KBM-7 (cell line): ENCODE results near the gene PLD1.
"Not testable (repeated sequence)": the region's sequence is repeated elsewhere in the genome, so short reads cannot be mapped to it uniquely, and the experiment has no call there.

ENCODE experiments used
- DNase-seq: peaks from one replicate; pipeline ENCODE4 v3.0.0-alpha.2; 2015
- in situ Hi-C: fragments of 300-500 bp; cut with MboI; formaldehyde crosslinking; loops from 2 replicates; pipeline ENCODE4 v1.14.3; 2020; ENCODE audit warnings: low sequenced_read_pairs, low pct_unique_long_range_greater_than_20kb, mixed read lengths

Gene PLD1

DNA sequence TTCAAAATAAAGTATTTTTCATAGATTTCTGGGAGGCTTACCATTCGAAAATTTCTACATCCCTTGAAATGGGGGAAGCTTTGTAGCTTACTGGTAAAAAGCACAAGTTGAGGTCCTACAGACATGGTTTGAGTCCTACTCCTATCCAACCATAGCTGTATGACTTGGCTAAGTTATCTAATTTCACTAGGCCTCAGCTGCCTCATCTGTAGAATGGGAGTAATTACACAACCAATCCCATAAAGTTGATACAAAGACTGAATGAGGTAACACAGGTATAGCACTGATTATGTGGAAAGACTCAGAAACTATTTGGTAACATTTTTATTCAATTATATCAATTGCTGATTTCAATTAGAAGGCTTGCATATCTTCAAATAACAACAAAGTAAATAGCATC lies 157.4 kb downstream of the PLD1 start:
- DNase-seq: no peak
- in situ Hi-C loops: no loop called here

DNA sequence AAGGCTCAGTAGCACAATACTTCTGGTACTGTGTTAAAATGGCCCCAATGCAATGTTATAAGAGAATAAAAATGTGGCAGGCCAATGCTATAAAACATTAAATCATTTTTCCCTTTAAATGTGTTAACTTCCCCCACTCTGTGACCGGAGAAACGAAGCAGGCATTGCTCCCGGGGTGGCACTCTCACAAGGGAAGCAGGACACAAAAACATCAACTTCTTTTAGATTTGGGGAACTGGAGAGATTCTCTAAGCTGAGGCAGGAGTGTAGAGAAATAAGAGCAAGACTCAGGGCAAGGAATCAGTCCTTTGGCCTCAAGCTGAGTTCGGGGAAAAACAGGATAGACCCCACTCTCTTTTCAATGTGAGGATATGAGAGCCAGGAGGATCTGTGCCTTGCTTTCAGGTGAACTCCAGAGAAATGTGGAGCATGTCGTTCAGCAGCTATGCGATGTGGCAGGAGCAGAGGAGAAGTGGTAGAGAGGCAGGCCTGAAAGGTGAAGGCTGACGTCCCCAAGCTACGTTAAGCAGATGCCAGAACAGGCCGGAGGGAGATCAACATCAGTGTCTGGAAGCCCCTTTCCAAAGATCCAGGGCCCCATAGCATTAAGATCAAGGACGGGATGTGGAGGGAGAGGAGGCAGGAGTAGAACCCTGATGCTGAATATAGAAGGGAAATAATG lies 160.2 kb downstream of the PLD1 start:
- no peak for DNase-seq
- in situ Hi-C loops: no loop called here

DNA sequence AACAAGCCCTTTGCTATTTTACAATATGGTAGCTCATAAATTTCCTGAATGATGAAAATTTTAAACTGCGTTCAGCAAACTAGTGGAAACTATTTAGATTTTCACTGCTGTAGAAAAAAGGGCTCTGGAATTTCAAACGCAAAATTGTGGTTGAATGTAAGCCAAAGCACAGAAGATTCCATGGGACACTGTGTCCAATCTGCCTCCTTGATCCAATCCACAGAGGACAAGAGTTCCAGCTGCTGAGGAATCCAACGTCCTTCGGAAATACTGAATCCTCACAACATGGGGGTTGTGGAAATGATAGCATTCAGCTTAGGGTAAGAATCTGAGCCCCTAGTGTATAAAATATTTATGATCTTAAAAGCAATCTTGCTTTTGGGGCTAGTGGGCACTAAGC lies 161.0 kb downstream of the PLD1 start:
- DNase-seq: no peak
- in situ Hi-C loops: no loop called here

DNA sequence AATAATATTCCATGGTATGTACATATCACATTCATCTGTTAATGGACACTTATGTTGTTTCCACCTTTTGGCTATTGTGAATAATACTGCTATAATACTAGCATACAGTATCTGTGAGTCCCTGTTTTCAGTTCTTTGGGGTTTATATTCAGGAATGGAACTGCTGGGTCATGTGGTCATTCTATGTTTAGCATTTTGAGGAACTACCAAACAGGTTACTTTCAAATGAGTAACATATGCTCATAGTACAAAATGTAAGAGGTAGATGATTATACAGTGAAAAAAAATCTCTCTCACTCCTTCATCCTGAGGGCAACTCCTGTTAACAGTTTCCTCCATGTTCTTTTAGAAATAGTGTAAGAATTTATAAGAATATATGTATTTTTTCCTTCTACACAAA lies 162.2 kb downstream of the PLD1 start:
- in situ Hi-C loops: no loop called here
- no peak for DNase-seq

DNA sequence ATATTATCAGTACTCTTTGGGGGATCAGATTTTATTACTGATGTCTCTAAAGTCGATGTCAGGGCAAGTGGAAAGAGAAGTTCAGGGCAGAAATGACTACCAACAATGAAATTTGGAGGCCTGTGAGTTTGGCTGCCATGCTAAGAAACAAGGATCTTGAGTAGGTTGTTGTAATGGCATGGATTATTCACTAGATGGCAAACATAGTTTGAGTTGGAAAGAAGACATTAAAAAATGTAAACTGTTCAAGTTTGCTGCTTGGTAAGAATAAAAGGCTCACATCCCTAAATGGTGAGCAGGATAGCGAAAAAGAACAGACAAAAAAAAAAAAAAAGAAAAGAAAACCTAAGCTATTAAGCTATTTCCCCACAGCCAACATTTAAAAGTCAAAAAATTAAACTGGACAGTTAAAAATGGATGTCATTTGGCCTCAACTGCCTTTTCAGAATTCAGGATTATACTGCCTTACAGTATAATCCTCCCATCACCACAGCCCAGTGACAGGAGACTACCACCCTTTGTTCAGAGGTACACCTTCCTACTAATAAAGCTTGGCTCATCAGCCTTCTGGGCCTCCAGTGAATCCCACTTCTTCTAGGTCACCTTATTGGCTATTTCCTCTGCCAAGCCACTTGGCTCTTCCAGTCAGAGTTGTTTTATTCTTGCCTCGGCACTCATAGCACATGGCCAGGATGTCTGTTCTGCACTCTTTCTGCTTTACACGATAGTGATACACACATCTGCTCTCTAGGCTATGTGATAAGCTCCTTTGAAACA lies 163.7 kb downstream of the PLD1 start:
- peak; percentile 62 for DNase-seq
- in situ Hi-C loops: no loop called here

DNA sequence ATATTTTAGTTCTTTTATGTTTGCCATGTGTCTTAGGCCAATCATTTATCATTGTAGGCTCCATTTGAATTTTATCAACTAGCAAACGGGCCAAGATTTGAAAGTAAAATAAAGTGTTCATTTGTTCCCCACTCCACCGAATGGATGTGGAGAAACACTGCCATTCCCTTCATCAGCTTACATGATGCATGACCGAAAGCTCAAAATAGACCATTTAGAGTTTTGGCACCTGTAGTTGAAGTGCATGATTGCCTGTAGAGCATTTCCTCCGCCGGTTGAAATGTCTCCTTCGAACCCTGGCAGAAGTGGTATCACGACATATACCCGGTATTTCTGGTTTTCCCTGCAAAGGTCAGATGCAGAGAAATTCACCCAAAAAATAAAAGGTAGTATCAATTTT lies 165.6 kb downstream of the PLD1 start:
- no peak for DNase-seq
- in situ Hi-C loops: no loop called here

DNA sequence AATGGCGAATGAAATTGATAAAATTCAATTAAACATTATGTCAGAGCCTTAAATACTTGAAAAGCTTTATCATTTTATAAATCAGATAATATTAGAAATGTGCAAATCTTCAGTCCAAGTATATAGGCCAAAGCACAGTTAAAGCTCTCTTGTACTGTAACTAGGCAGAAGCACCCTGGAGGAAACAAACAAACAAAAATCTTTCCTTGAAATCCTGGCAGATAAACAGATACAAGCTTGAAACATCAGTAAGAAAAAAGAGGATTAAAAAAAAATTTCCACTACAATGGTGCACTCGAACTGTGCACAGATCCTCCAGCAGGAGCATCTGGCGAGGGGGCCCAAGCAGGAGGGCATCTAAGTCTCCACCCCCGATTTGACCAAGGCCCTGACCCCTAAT lies 166.6 kb downstream of the PLD1 start:
- DNase-seq: no peak
- in situ Hi-C loops: no loop called here

DNA sequence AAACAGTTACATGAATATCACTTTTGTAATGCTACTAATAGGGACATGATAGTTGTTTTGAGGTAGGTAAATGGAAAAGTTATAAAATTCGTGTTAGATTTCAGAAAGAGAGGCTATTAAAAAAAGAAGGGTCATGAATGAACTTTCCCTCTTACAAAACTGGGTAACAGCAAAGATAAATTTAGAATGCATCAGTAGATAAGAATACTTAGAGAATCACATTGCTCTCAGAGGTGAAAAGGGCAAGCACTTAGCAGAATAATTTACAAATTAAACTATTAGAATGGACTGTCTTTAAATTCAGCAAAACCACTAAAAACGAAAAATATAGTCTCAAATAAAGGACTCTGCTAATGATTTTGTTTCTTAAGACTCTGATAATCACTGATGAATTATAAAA lies 167.2 kb downstream of the PLD1 start:
- in situ Hi-C loops: no loop called here
- DNase-seq: no peak

DNA sequence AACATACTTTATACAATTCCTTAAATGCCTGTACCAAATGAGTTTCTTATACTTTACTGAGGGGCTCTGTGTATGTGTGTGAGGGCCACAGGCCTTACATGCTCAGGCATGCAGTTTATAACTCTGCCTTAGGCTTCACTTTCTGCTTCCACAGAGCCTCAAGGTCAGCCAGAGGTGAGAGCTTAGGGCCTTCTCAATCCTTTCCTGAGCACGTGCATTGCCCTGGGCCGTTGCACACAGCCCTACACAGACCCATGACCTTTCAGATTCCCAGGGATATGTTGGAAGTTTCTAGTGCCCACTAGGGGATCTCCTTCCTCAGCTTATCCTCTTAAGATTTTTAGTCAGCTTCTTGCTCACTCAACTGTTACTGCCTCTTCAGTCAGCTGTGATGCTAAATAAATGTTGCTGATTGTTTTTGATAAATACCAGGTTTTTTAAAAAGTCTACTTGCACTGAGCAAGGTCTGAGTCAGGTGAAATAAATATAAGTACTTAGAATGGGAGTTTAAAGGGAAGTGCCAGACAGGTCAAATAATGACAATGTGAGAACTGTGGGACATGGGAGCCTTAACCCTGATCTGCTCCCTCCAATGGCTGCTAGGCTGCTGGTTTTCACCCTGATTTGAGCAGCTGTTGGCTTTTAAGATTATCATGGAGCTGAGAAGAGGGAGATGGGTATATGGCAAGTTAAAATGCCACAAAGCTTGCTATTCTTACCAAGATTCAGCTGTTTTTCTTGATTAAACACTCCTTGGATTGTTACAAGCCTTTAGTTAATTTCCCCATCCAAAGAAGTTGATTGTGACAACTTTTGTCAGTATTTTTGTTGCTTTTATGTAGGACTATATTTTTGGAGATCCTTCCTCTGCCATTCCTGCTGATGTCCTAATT lies 169.5 kb downstream of the PLD1 start:
- in situ Hi-C loops: no loop called here

DNA sequence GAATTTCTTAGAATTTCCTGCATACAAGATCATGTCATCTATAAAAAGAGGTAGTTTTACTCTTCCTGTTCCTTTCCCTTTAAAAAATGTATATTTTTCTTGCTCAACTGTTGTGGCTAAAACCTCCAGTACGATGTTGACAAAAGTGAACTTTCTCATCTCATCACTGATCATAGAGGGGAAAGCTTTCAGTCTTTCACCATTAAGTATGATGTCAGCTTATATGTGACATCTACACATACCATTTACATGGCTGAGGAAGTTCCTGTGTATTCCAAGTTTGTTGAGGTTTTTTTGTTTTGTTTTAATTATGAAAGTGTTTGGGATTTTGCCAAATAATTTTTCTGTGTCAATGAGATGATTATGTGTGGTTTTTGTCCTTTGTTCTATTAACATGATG lies 173.6 kb downstream of the PLD1 start:
- DNase-seq: no peak
- in situ Hi-C loops: no loop called here

More for the DNA sequence above, 169.5 kb downstream of the PLD1 start:
- DNase-seq: no peak

DNA sequence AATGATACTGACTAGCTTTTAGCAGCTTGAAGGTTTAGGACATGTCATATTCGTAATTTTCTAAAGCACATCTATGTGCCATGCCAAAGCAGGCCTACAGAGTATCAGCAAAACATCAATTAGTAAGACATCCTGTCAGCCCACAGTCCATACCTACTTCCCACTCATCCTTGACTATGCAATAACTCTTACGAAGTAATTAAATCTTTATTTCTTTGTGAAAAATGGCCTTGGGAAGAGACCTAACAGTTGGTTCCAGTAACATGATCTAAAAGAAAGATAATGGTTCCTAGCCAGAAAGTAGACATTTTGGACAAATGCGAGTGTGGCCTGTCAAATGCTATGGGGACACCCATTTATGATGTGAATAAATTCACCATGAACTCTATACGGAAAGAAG lies 177.5 kb downstream of the PLD1 start:
- in situ Hi-C loops: no loop called here

DNA sequence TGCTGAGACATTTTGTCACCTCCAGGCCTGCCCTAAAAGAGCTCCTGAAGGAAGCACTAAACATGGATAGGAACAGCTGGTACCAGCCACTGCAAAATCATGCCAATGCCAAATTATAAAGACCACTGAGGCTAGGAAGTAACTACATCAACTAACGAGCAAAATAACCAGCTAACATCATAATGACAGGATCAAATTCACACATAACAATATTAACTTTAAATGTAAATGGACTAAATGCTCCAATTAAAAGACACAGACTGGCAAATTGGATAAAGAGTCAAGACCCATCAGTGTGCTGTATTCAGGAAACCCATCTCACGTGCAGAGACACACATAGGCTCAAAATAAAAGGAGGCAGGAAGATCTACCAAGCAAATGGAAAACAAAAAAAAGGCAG lies 183.5 kb downstream of the PLD1 start:
- DNase-seq, in situ Hi-C loops: not testable (repeated sequence)

More for the DNA sequence above, 177.5 kb downstream of the PLD1 start:
- DNase-seq: no peak

DNA sequence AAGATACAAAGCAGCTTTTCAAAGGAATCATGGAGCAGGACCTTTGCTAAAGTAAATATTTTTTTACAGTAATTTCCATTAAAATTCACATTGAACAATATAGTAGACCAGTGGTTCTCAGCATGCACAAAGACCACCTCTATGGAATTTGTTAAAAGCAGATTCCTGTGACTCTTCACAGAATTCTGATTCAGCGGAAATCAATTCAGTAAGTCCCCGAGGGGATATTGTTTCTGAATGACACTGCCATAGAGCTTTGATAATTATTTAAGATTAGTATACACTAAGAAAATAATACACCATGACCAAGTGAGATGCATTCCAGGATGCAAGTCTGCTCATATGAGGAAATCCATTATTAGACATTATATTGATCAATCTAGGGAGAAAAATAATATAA lies 188.2 kb downstream of the PLD1 start:
- no peak for DNase-seq
- in situ Hi-C loops: no loop called here

DNA sequence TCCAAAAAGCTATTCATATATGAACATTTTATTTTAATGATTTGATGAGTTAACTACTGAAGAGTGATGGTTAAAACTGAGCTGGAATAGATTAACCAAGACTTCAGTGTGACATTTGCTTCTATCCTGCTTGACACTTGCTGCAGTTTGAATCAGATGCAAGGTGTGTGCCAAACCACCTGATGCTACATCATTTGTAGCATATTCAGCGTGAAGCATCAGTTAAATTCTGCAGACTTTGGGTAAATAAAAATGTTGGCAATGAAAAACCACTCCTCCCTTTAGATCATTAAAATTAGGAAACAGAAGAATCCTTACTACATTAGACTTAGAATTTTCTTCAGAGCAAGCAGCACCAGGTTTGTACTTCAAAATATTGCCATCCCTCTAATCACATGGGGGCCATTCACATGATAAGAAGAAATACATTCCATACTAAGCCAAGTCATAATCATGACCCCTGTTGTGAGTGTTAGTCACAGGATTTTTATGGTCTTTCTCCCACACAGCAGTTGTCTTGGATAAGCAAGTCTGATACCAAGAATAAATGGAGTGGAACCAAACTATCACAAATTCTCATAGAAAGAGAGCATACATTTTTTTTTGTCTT lies 189.4 kb downstream of the PLD1 start:
- in situ Hi-C loops: no loop called here
- no peak for DNase-seq

DNA sequence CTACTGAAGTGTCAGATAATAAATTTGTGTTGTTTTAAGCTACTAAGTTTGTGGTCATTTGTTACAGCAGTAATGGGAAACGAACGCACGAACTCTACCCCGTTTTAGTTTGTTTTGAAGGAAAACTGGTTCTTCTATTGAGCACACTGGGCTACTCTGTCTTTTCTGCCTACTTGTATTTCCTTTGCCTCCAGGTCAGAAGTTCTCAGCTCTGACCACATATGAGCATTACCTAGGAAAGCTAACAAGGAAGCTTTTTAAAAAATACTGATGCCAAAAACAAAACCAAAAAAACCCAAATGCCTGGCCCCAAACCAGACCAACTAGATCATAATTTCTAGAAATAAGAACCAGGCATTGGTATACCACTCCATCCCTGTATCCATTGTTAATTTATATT lies 193.5 kb downstream of the PLD1 start:
- in situ Hi-C loops: no loop called here
- no peak for DNase-seq

DNA sequence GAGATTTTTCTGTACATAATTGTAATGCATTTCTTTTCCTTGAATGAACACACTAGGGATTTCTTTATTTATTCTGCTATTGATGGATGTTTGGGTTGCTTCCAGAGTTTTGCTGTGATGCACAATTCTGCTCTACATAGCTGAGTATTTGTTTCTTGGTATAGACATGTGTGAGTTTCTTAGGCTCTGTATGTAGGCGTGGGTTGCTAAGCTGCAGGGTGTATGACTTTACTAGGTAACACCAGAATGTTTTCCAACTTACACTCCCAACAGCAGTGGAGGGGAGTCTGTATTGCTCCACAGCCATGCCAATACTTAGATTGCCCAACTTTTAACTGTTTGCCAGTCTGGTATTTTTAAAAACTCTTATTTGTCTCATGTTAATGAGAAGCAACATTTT lies 194.6 kb downstream of the PLD1 start:
- in situ Hi-C loops: no loop called here

DNA sequence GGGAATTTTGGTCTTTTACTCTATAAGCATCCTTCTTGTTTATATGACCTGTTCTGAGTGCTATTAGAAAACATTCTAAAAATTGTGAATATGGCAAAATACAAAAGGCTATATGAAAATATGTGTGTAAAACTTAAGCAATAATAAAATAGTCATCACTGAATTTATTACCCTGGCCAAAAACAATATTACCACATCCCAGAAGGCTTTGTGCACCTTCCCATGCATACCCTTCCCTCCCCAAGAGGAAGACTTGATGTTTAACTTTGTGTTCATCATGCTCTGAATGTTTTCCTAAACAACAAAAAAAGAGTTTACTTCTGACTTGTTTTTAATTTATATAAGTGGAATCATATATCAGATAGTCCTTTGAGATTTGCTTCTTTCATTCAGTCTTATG lies 195.0 kb downstream of the PLD1 start:
- no peak for DNase-seq
- in situ Hi-C loops: no loop called here

More for the DNA sequence above, 194.6 kb downstream of the PLD1 start:
- no peak for DNase-seq

DNA sequence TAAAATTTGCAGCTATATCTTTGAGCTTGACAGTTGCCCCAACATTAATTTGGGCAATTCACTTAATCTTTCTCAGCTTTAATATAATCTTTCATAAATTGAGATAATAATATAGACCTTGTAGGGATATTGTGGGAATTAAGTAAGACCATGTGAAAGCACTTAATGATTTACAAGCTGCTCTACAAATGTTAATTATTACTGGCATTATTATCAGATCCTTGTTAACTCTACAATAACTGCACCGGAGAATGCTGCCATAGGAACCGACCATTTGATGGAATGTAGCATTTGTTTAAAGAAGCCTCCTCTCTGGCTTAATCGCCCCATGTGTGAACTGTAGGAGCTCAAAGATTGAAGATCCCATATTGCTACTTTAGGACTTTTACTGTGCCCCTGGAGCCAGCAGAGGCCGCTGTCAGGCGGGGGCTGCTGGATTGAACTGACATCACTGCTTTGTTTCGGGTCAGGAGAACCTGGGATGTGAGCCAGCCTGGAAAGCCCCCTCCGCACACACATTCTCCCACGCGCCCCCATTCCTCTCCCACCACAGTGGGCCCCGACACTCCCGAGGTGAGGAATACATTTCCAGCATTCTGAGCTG lies 195.9 kb downstream of the PLD1 start:
- DNase-seq: peak; percentile 27

DNA sequence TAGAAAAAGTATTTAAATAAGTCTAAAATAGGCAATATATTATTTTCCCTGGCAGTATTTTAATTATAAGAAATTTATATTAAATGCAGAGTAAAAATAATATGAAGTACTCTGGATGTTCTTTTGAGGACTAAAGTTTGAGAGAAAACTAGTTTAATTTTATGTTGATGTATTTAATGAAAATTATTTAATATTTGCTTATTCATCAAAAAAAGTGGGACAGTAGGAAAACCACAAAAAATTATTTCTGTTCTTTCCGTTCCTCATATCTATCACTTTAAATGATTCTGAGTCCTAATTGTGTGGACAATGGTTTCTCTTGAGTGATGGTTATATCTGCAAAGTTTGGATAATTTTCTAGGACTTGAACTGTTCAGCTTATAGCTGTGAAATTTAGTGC lies 202.8 kb downstream of the PLD1 start:
- DNase-seq: no peak
- in situ Hi-C loops: no loop called here

More for the DNA sequence above, 195.9 kb downstream of the PLD1 start:
- in situ Hi-C loops: no loop called here
